Measurements from ENCODE around the gene ZC3H12C.

The ZC3H12C gene

GRCh38 chr11:110070176-110070575 lies 23.0 kb upstream of the ZC3H12C start:
- H3K4me3 ChIP-seq (ENCODE audit: low read depth, low read length): no peak overlapping the region
- no peak for DNase-seq (ENCODE audit: low read depth)
- TF ChIP-seq, protein P1, sequence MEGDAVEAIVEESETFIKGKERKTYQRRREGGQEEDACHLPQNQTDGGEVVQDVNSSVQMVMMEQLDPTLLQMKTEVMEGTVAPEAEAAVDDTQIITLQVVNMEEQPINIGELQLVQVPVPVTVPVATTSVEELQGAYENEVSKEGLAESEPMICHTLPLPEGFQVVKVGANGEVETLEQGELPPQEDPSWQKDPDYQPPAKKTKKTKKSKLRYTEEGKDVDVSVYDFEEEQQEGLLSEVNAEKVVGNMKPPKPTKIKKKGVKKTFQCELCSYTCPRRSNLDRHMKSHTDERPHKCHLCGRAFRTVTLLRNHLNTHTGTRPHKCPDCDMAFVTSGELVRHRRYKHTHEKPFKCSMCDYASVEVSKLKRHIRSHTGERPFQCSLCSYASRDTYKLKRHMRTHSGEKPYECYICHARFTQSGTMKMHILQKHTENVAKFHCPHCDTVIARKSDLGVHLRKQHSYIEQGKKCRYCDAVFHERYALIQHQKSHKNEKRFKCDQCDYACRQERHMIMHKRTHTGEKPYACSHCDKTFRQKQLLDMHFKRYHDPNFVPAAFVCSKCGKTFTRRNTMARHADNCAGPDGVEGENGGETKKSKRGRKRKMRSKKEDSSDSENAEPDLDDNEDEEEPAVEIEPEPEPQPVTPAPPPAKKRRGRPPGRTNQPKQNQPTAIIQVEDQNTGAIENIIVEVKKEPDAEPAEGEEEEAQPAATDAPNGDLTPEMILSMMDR (IDR thresholded peaks at IDR 0.05; ENCODE audit: low read depth, low read length, missing control alignments): no peak
- in situ Hi-C loops (cut with HindIII; ENCODE audit: low sequenced_read_pairs): no loop called here

DNA sequence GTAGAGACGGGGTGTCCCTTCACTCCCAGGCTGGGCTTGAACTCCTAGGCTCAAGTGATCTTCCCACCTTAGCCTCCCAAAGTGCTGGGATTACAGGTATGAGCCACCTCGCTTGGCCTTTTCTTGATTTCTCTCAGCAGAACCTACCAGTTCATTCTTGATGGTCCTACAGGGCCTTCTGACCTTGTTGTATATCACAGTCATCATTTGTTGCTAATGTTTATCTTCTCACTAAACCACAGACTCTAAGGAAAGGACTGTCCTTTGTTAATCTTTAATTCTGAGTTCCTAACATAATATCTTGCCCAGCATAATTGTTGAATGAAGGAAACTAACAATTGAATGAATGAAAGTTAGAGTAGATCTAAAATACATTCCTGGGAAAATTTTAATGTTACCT lies 22.0 kb upstream of the ZC3H12C start:
- in situ Hi-C loops (cut with HindIII; ENCODE audit: low sequenced_read_pairs): no loop called here
- DNase-seq (ENCODE audit: low read depth): no peak
- no peak overlapping the region for H3K4me3 ChIP-seq (ENCODE audit: low read depth, low read length)
- TF ChIP-seq, protein P1 (IDR thresholded peaks at IDR 0.05; ENCODE audit: low read depth, low read length, missing control alignments): no peak

GRCh38 chr11:110072930-110073329 lies 20.3 kb upstream of the ZC3H12C start:
- no peak for DNase-seq (ENCODE audit: low read depth)

DNA sequence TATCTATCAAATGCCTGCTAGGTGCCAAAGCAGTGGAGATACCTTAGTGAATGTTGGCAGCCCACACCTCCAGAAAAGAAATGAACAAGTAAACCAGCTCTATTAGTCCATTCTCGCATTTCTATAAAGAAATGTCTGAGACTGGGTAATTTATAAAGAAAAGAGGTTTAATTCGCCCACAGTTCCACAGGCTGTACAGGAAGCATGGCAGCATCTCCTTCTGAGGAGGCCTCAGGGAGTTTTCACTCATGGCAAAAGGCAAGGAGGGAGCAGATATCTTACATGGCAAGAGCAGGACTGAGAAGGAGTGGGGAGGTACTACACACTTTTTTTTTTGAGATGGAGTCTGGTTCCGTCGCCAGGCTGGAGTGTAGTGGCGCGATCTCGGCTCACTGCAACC lies 18.7 kb upstream of the ZC3H12C start:
- TF ChIP-seq, protein P1 (IDR thresholded peaks at IDR 0.05; ENCODE audit: low read depth, low read length, missing control alignments): no peak
- DNase-seq (ENCODE audit: low read depth): no peak
- in situ Hi-C loops (cut with HindIII; ENCODE audit: low sequenced_read_pairs): no loop called here
- no peak overlapping the region for H3K4me3 ChIP-seq (ENCODE audit: low read depth, low read length)

More at GRCh38 chr11:110072930-110073329, 20.3 kb upstream of the ZC3H12C start:
- H3K4me3 ChIP-seq (ENCODE audit: low read depth, low read length): no peak overlapping the region
- in situ Hi-C loops (cut with HindIII; ENCODE audit: low sequenced_read_pairs): no loop called here
- TF ChIP-seq, protein P1 (IDR thresholded peaks at IDR 0.05; ENCODE audit: low read depth, low read length, missing control alignments): no peak

GRCh38 chr11:110075105-110075846 lies 17.9 kb upstream of the ZC3H12C start:
- H3K4me3 ChIP-seq (ENCODE audit: low read depth, low read length): no peak overlapping the region
- in situ Hi-C loops (cut with HindIII; ENCODE audit: low sequenced_read_pairs): no loop called here
- no peak for DNase-seq (ENCODE audit: low read depth)
- TF ChIP-seq, protein P1 (IDR thresholded peaks at IDR 0.05; ENCODE audit: low read depth, low read length, missing control alignments): no peak

GRCh38 chr11:110075847-110076208 lies 17.4 kb upstream of the ZC3H12C start:
- TF ChIP-seq, protein P1 (IDR thresholded peaks at IDR 0.05; ENCODE audit: low read depth, low read length, missing control alignments): no peak
- H3K4me3 ChIP-seq (ENCODE audit: low read depth, low read length): no peak overlapping the region
- in situ Hi-C loops (cut with HindIII; ENCODE audit: low sequenced_read_pairs): no loop called here
- DNase-seq (ENCODE audit: low read depth): no peak

Measured in astrocyte of the cerebellum (primary cell).